ENCODE results near the gene B4GALT6.

DNA sequence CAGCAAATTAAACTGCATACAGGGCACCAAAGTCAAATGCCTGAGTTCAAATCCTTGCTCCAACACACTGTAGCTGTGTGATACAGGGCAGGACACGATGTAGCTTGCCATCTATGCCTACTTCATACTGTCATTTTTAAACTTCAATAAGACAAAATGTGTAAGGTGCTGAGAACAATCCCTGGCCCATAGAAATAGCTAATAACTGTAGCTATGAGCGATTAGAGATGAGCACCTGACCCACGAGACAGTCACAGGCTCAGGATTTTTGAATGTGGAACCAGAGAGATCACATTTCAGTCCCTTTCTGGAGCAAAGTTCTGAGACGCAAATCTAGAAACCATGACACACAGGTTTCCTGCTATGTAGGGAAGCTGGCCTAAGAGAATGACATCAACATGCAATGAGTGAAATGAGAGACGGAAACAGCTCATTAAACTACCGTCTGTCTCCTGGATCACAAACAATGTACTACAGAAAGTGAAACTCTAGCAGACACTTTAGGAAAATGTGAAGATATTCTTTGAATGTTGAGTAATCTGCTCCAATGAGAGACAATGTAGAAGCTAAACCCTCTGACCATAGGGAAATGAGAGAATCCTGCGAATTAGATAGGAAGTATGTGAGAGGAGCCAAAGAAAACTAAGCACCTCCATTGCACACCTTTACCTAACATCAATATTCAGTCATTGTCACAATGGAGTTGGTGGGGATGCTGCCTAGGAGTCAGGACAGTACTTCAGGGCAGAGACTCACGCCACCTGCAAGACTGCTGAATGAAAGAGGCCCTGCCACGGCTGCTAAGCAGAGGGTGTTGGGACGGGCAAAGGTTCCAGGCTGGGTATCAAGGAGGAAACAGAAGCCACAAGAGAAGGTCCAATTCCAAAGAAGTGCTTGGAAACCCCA lies 25.5 kb downstream of the B4GALT6 start:
- TF ChIP-seq, protein P1, sequence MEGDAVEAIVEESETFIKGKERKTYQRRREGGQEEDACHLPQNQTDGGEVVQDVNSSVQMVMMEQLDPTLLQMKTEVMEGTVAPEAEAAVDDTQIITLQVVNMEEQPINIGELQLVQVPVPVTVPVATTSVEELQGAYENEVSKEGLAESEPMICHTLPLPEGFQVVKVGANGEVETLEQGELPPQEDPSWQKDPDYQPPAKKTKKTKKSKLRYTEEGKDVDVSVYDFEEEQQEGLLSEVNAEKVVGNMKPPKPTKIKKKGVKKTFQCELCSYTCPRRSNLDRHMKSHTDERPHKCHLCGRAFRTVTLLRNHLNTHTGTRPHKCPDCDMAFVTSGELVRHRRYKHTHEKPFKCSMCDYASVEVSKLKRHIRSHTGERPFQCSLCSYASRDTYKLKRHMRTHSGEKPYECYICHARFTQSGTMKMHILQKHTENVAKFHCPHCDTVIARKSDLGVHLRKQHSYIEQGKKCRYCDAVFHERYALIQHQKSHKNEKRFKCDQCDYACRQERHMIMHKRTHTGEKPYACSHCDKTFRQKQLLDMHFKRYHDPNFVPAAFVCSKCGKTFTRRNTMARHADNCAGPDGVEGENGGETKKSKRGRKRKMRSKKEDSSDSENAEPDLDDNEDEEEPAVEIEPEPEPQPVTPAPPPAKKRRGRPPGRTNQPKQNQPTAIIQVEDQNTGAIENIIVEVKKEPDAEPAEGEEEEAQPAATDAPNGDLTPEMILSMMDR (IDR thresholded peaks at IDR 0.05): no peak
- TF ChIP-seq POLR2A (IDR thresholded peaks at IDR 0.05): no peak

Data from uterus (tissue), 2 donors.